ENCODE results near the gene LHFPL3.
A peak's percentile ranks its signal among the peaks of the same experiment; 100 is the strongest.
"Not testable (repeated sequence)": the region's sequence is repeated elsewhere in the genome, so short reads cannot be mapped to it uniquely, and the experiment has no call there.

Gene LHFPL3

GRCh38 chr7:104895522-104896236 is 567.3 kb downstream of the LHFPL3 start:
- no peak for DNase-seq (ENCODE audit: low read depth in 2 of 2)

- DNase-seq (ENCODE audit: low read depth in 2 of 2): no peak
Observed at GRCh38 chr7:104898434-104898833, 570.0 kb downstream of the LHFPL3 start.

GRCh38 chr7:104900525-104901239 is 572.3 kb downstream of the LHFPL3 start:
- no peak for DNase-seq (ENCODE audit: low read depth in 2 of 2)

- no peak for DNase-seq (ENCODE audit: low read depth in 2 of 2)
Observed at GRCh38 chr7:104901240-104901619, 572.8 kb downstream of the LHFPL3 start.

GRCh38 chr7:104902183-104902582 is 573.8 kb downstream of the LHFPL3 start:
- DNase-seq (ENCODE audit: low read depth in 2 of 2): no peak

- no peak for DNase-seq (ENCODE audit: low read depth in 2 of 2)
Observed at GRCh38 chr7:104903044-104903443, 574.6 kb downstream of the LHFPL3 start.

- DNase-seq (ENCODE audit: low read depth in 2 of 2): no peak
Observed at GRCh38 chr7:104903846-104904245, 575.4 kb downstream of the LHFPL3 start.

- no peak for DNase-seq (ENCODE audit: low read depth in 2 of 2)
Observed at GRCh38 chr7:104906032-104906431, 577.6 kb downstream of the LHFPL3 start.

GRCh38 chr7:104906556-104906955 is 578.2 kb downstream of the LHFPL3 start:
- DNase-seq (ENCODE audit: low read depth in 2 of 2): no peak

- no peak for DNase-seq (ENCODE audit: low read depth in 2 of 2)
Observed at GRCh38 chr7:104908636-104909035, 580.2 kb downstream of the LHFPL3 start.

GRCh38 chr7:104909096-104909495 is 580.7 kb downstream of the LHFPL3 start:
- no peak for DNase-seq (ENCODE audit: low read depth in 2 of 2)

GRCh38 chr7:104914421-104914820 is 586.0 kb downstream of the LHFPL3 start:
- no peak for DNase-seq (ENCODE audit: low read depth in 2 of 2)

- no peak for DNase-seq (ENCODE audit: low read depth in 2 of 2)
Observed at GRCh38 chr7:104921596-104921995, 593.2 kb downstream of the LHFPL3 start.

- no peak for DNase-seq (ENCODE audit: low read depth in 2 of 2)
Observed at GRCh38 chr7:104922182-104923009, 594.0 kb downstream of the LHFPL3 start.

- DNase-seq (ENCODE audit: low read depth in 2 of 2): peak; percentile 31 to 54
Observed at GRCh38 chr7:104923010-104923421, 594.6 kb downstream of the LHFPL3 start.

- not testable (repeated sequence) for DNase-seq (ENCODE audit: low read depth in 2 of 2)
Observed at GRCh38 chr7:104926189-104926588, 597.8 kb downstream of the LHFPL3 start.

GRCh38 chr7:104926601-104927041 is 598.2 kb downstream of the LHFPL3 start:
- DNase-seq (ENCODE audit: low read depth in 2 of 2): no peak

- DNase-seq (ENCODE audit: low read depth in 2 of 2): no peak
Observed at GRCh38 chr7:104927055-104927454, 598.7 kb downstream of the LHFPL3 start.

- DNase-seq (ENCODE audit: low read depth in 2 of 2): no peak
Observed at GRCh38 chr7:104928721-104929400, 600.5 kb downstream of the LHFPL3 start.

- no peak for DNase-seq (ENCODE audit: low read depth in 2 of 2)
Observed at GRCh38 chr7:104929921-104930320, 601.5 kb downstream of the LHFPL3 start.

GRCh38 chr7:104931181-104931781 is 602.9 kb downstream of the LHFPL3 start:
- no peak for DNase-seq (ENCODE audit: low read depth in 2 of 2)

Measured in stimulated activated CD8-positive, alpha-beta memory T cell treated with anti-CD3 and anti-CD28 coated beads, Interleukin-2, amount 100 ng/mL, for 1 hour (primary cell).